GM12872 (cell line): Measurements from ENCODE around the gene SEC22C.

ENCODE experiments used
- TF ChIP-seq, protein P1 (sequence below): IDR thresholded peaks from 3 replicates; pipeline ENCODE4 v1.5.1; 2011; ENCODE audit warnings: low read depth, mild to moderate bottlenecking, low read length, moderate library complexity; ENCODE audit not compliant: insufficient read depth

Gene SEC22C

DNA sequence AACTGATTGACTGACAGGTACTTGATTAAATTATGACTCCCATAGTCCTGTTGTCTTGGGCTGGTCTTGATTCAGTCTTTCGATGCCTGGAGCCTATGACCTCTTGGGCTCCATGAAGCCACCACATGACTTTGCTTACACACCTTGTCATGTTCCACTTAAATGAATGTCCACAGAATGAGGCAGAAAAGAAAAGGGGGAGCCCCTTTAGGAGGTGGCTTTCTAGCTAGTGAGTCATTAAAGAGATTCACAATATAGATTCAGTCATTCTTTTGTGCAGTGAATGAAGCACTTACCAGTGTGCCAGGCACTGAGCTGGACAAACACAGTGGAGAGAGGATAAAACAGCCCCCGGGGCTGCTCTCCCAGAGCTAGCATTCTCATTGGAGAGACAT lies 62.2 kb downstream of the SEC22C start:
- TF ChIP-seq, protein P1, sequence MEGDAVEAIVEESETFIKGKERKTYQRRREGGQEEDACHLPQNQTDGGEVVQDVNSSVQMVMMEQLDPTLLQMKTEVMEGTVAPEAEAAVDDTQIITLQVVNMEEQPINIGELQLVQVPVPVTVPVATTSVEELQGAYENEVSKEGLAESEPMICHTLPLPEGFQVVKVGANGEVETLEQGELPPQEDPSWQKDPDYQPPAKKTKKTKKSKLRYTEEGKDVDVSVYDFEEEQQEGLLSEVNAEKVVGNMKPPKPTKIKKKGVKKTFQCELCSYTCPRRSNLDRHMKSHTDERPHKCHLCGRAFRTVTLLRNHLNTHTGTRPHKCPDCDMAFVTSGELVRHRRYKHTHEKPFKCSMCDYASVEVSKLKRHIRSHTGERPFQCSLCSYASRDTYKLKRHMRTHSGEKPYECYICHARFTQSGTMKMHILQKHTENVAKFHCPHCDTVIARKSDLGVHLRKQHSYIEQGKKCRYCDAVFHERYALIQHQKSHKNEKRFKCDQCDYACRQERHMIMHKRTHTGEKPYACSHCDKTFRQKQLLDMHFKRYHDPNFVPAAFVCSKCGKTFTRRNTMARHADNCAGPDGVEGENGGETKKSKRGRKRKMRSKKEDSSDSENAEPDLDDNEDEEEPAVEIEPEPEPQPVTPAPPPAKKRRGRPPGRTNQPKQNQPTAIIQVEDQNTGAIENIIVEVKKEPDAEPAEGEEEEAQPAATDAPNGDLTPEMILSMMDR, result no peak

DNA sequence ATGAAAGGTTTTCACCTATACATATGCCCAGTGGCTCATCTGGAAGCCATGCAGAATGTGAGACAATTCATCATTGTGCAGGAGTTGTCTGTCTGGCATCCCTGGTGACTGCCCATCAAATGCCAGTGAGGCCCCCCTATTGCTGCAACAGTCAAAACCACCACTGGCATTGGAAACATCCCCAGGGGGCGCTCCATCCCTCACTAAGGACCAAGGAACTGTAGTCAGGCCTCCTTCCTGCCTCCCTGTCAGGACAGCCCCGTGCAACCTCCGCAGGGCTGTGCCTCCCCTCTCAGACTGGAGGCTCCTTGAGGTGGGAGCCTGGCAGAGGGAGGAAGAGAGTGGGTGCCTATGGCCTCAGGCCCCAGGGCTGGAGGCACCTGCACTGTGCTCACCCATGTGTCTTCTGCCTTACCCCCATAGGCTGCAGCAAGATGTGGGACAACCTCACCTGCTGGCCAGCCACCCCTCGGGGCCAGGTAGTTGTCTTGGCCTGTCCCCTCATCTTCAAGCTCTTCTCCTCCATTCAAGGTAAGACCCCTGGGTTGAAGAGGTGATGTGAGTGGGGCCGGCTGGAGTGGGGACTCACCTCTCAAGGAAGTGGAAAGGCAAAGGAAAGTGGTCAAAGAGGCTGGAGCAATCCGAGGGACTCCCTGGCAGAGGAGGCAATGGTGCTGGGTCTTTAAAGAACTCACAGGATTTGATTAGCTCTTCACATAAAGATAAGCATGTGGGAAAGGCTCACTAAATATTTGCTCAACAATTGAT lies 62.8 kb downstream of the SEC22C start:
- TF ChIP-seq, protein P1, result peak; percentile 38; the same call in 2 of the 3 replicates

DNA sequence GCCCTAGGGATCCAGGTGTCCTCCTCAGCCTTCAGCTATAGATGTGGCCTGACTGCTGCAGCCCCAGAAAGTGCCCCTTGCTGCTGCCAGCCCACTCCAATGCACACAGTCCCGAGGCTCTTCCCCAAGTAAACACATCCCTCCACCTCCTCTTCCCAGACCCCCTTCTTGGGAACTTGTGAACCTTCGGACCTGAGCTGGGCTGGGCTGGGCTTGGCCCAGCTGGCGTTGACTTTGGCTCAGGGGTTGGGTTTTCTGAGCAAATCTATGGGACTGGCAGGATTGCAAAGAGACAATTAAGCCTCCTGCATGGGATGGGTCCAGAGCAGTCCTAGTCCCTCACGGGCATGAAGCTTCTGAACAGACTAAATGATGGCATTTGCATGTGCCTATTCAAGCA lies 64.7 kb downstream of the SEC22C start:
- TF ChIP-seq, protein P1, result no peak

DNA sequence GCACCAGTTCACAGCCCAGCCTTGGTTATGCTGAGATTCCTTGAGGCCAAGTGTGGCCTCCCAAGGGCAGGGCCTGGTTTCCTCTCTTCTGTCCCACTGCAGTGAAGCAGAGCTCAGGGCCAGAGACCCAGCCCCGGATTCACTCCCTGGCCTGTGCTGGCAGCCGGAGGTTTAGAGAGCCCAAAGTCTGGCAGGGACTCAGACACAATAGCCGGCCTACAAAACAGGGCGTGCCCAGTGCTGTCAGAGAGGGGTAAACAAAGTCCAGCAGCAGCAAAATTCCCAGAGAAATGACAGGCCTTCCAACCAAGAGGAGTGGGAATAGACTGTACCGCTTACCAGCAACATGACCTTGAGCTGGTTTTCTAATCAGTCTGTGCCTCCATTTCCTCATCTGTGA lies 65.3 kb downstream of the SEC22C start:
- TF ChIP-seq, protein P1, result no peak

DNA sequence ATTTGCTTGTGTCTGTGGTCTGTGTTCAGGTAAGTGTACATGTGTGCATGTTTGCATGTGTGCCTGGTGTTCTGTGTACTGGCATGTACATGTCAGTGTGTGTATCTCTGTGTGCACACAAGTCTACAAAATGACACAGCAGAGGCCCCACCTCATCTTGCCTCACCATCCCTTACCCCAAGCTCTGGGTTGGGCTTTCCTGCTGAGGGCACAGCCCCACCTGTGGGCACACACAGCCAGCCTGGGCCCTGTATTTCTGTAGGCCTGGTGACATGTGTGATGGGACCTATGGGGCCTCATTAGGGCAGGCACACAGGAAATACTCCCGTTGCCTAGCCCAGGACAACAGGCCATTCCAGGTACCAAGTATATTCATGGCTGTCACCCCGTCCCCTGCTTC lies 65.8 kb downstream of the SEC22C start:
- TF ChIP-seq, protein P1, result no peak

DNA sequence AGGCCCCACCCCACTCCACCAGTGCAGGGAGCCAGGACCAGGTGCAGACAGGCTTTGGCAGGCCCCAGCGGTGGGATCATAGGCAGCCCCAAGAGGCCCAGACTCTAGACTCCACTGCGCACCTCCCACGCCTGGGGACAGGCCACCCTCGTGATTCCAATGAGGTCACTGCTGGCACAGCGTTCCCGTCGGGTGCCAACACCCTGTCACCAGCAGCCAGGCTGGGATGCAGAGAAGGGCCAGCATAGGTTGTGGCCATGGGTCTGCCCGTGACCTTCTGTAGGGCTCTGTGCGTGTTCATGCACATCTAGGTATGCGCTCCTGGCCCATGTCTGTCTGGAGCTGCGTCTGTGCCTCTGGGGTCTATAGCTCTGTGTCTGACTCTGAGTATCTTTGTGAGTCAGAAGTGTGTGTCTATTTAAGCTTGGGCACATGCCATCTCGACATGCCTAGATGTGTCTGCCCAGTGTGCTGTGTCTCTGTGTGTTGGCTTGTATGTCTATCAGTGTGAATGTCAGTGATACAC lies 66.3 kb downstream of the SEC22C start:
- TF ChIP-seq, protein P1, result no peak

DNA sequence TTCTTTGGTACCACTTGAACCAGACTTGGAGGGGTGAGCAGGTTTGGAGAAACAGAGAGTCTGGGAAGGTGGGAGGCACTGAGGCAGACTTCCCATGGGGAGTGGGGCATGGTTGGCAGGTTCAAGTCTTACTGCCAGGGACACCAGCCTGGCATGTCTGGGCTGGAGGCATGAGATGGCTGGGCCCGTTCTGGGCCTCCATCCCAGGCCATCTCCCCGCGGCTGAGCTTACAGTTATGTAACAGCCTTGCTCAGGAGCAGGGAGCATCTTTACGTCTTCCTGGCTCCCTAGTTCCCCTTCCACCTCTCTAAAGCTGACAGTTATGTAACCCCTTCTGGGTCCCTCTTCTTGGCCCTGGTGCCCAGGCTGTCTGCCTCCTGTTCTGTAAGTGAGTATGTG lies 66.9 kb downstream of the SEC22C start:
- TF ChIP-seq, protein P1, result no peak
